ENCODE measurements around the gene TUFT1.
A peak's percentile ranks its signal among the peaks of the same experiment; 100 is the strongest.
"Not testable (repeated sequence)": the region's sequence is repeated elsewhere in the genome, so short reads cannot be mapped to it uniquely, and the experiment has no call there.

Gene TUFT1

GRCh38 chr1:151581451-151581850 is 41.3 kb downstream of the TUFT1 start:
- no peak for DNase-seq (ENCODE audit: low spot score)

GRCh38 chr1:151581921-151582320 is 41.8 kb downstream of the TUFT1 start:
- DNase-seq (ENCODE audit: low spot score) = no peak

- no peak for DNase-seq (ENCODE audit: low spot score)
These were observed 43.7 kb downstream of the TUFT1 start for GRCh38 chr1:151583796-151584195.

- DNase-seq (ENCODE audit: low spot score) = no peak
These were observed 44.2 kb downstream of the TUFT1 start for GRCh38 chr1:151584278-151584677.

- no peak for DNase-seq (ENCODE audit: low spot score)
These were observed 44.7 kb downstream of the TUFT1 start for GRCh38 chr1:151584780-151585179.

GRCh38 chr1:151585622-151586021 is 45.5 kb downstream of the TUFT1 start:
- DNase-seq (ENCODE audit: low spot score) = no peak

- DNase-seq (ENCODE audit: low spot score) = no peak
These were observed 50.9 kb downstream of the TUFT1 start for GRCh38 chr1:151590961-151591360.

GRCh38 chr1:151593730-151594129 is 53.6 kb downstream of the TUFT1 start:
- DNase-seq (ENCODE audit: low spot score) = no peak

- DNase-seq (ENCODE audit: low spot score) = no peak
These were observed 54.1 kb downstream of the TUFT1 start for GRCh38 chr1:151594143-151594625.

- no peak for DNase-seq (ENCODE audit: low spot score)
These were observed 56.3 kb downstream of the TUFT1 start for GRCh38 chr1:151596166-151596953.

- not testable (repeated sequence) for DNase-seq (ENCODE audit: low spot score)
These were observed 62.4 kb downstream of the TUFT1 start for GRCh38 chr1:151602550-151602949.

GRCh38 chr1:151604291-151604690 is 64.2 kb downstream of the TUFT1 start:
- DNase-seq (ENCODE audit: low spot score) = no peak

- no peak for DNase-seq (ENCODE audit: low spot score)
These were observed 66.3 kb downstream of the TUFT1 start for GRCh38 chr1:151606384-151606783.

GRCh38 chr1:151606857-151607256 is 66.7 kb downstream of the TUFT1 start:
- DNase-seq (ENCODE audit: low spot score) = no peak

- no peak for DNase-seq (ENCODE audit: low spot score)
These were observed 70.0 kb downstream of the TUFT1 start for GRCh38 chr1:151610142-151610541.

GRCh38 chr1:151611288-151611790 is 71.2 kb downstream of the TUFT1 start:
- DNase-seq (ENCODE audit: low spot score) = no peak

GRCh38 chr1:151611832-151612500 is 71.9 kb downstream of the TUFT1 start, which contains the start of gene SNX27:
SNX27 (plus strand) TSS chr1:151612050; CDS start chr1:151612202, 152 bp downstream.
- DNase-seq (ENCODE audit: low spot score) = peak; percentile 93

GRCh38 chr1:151612501-151613281 is 72.6 kb downstream of the TUFT1 start:
- DNase-seq (ENCODE audit: low spot score) = peak; percentile 72

GRCh38 chr1:151613282-151613780 is 73.2 kb downstream of the TUFT1 start:
- no peak for DNase-seq (ENCODE audit: low spot score)

GRCh38 chr1:151615711-151616504 is 75.8 kb downstream of the TUFT1 start:
- DNase-seq (ENCODE audit: low spot score) = no peak

- no peak for DNase-seq (ENCODE audit: low spot score)
These were observed 76.4 kb downstream of the TUFT1 start for GRCh38 chr1:151616505-151616849.
